Measurements from ENCODE around the gene TMPRSS4.

Gene TMPRSS4

GRCh38 chr11:118163494-118163893 is 86.6 kb downstream of the TMPRSS4 start:
- no peak overlapping the region for H3K27ac ChIP-seq
- TF ChIP-seq CTCF (conservative IDR thresholded peaks at IDR 0.05) (no peak), ZFX (IDR thresholded peaks at IDR 0.05) (no peak)

GRCh38 chr11:118164885-118165284 is 88.0 kb downstream of the TMPRSS4 start:
- no peak overlapping the region for H3K27ac ChIP-seq
- no peak for TF ChIP-seq CTCF (conservative IDR thresholded peaks at IDR 0.05)
- TF ChIP-seq ZFX (IDR thresholded peaks at IDR 0.05): no peak

GRCh38 chr11:118166641-118167040 is 89.8 kb downstream of the TMPRSS4 start:
- no peak for TF ChIP-seq ZFX (IDR thresholded peaks at IDR 0.05)
- no peak for TF ChIP-seq CTCF (conservative IDR thresholded peaks at IDR 0.05)
- H3K27ac ChIP-seq: no peak overlapping the region

GRCh38 chr11:118167253-118167652 is 90.4 kb downstream of the TMPRSS4 start:
- TF ChIP-seq ZFX (IDR thresholded peaks at IDR 0.05): no peak
- no peak for TF ChIP-seq CTCF (conservative IDR thresholded peaks at IDR 0.05)
- H3K27ac ChIP-seq: no peak overlapping the region

GRCh38 chr11:118167906-118168305 is 91.0 kb downstream of the TMPRSS4 start:
- no peak for TF ChIP-seq CTCF (conservative IDR thresholded peaks at IDR 0.05)
- H3K27ac ChIP-seq: no peak overlapping the region

- H3K27ac ChIP-seq: no peak overlapping the region
- TF ChIP-seq CTCF (conservative IDR thresholded peaks at IDR 0.05) (no peak), ZFX (IDR thresholded peaks at IDR 0.05) (no peak)
Measured at GRCh38 chr11:118168316-118168715, 91.4 kb downstream of the TMPRSS4 start.

GRCh38 chr11:118168751-118169150 is 91.9 kb downstream of the TMPRSS4 start:
- no peak overlapping the region for H3K27ac ChIP-seq
- TF ChIP-seq ZFX (IDR thresholded peaks at IDR 0.05) (no peak), CTCF (conservative IDR thresholded peaks at IDR 0.05) (no peak)

All from C4-2B (cell line).